Measurements from ENCODE around the gene PABPC3.

Gene PABPC3

GRCh38 chr13:25130944-25131343 lies 35.0 kb downstream of the PABPC3 start:
- no peak for TF ChIP-seq CTCF (IDR thresholded peaks at IDR 0.05; ENCODE audit: insufficient read depth, low read length, poor library complexity, severe bottlenecking)
- TF ChIP-seq EZH2phosphoT487 (conservative IDR thresholded peaks at IDR 0.05; ENCODE audit: low read length) = no peak
- H2AFZ ChIP-seq (ENCODE audit: low read depth, low read length, severe bottlenecking) = no peak overlapping the region
- no peaks in the 10 kb centered on the region for H3K79me2 ChIP-seq (ENCODE audit: insufficient read depth, low read length)
- H4K20me1 ChIP-seq (ENCODE audit: low read depth, low read length) = no peaks in the 10 kb centered on the region
- H3K9me3 ChIP-seq (ENCODE audit: insufficient read depth, low read length) = no peaks in the 10 kb centered on the region
- H3K27ac ChIP-seq (ENCODE audit: low read depth, low read length) = no peak overlapping the region
- no peak overlapping the region for H3K4me3 ChIP-seq (ENCODE audit: insufficient read depth, low read length, poor library complexity, severe bottlenecking)
- no peaks in the 10 kb centered on the region for H3K9me2 ChIP-seq (replicated peaks; ENCODE audit: insufficient read depth, low read length)
- no peaks in the 10 kb centered on the region for H3F3A ChIP-seq (ENCODE audit: insufficient read depth)
- no peaks in the 10 kb centered on the region for H3K36me3 ChIP-seq (ENCODE audit: low read length)
- H3K4me2 ChIP-seq (ENCODE audit: low read depth, low read length, poor library complexity, severe bottlenecking) = no peak overlapping the region
- no peak overlapping the region for H3K9ac ChIP-seq (ENCODE audit: low read length)
- no peaks in the 10 kb centered on the region for H3K27me3 ChIP-seq (ENCODE audit: low read length)

GRCh38 chr13:25131881-25132420 lies 36.0 kb downstream of the PABPC3 start:
- no peaks in the 10 kb centered on the region for H3K79me2 ChIP-seq (ENCODE audit: insufficient read depth, low read length)
- no peaks in the 10 kb centered on the region for H3K9me2 ChIP-seq (replicated peaks; ENCODE audit: insufficient read depth, low read length)
- no peak overlapping the region for H3K4me3 ChIP-seq (ENCODE audit: insufficient read depth, low read length, poor library complexity, severe bottlenecking)
- no peaks in the 10 kb centered on the region for H3K27me3 ChIP-seq (ENCODE audit: low read length)
- H3K4me2 ChIP-seq (ENCODE audit: low read depth, low read length, poor library complexity, severe bottlenecking) = no peak overlapping the region
- no peak for TF ChIP-seq CTCF (IDR thresholded peaks at IDR 0.05; ENCODE audit: insufficient read depth, low read length, poor library complexity, severe bottlenecking)
- TF ChIP-seq EZH2phosphoT487 (conservative IDR thresholded peaks at IDR 0.05; ENCODE audit: low read length) = no peak
- H4K20me1 ChIP-seq (ENCODE audit: low read depth, low read length) = no peaks in the 10 kb centered on the region
- H3K9ac ChIP-seq (ENCODE audit: low read length) = no peak overlapping the region
- no peaks in the 10 kb centered on the region for H3F3A ChIP-seq (ENCODE audit: insufficient read depth)
- no peaks in the 10 kb centered on the region for H3K36me3 ChIP-seq (ENCODE audit: low read length)
- no peaks in the 10 kb centered on the region for H3K9me3 ChIP-seq (ENCODE audit: insufficient read depth, low read length)
- H2AFZ ChIP-seq (ENCODE audit: low read depth, low read length, severe bottlenecking) = no peak overlapping the region
- no peak overlapping the region for H3K27ac ChIP-seq (ENCODE audit: low read depth, low read length)

- H3K79me2 ChIP-seq (ENCODE audit: insufficient read depth, low read length) = no peaks in the 10 kb centered on the region
- H3K9me3 ChIP-seq (ENCODE audit: insufficient read depth, low read length) = no peaks in the 10 kb centered on the region
- no peaks in the 10 kb centered on the region for H3K27me3 ChIP-seq (ENCODE audit: low read length)
- H4K20me1 ChIP-seq (ENCODE audit: low read depth, low read length) = no peaks in the 10 kb centered on the region
- no peak overlapping the region for H3K4me2 ChIP-seq (ENCODE audit: low read depth, low read length, poor library complexity, severe bottlenecking)
- H2AFZ ChIP-seq (ENCODE audit: low read depth, low read length, severe bottlenecking) = no peak overlapping the region
- TF ChIP-seq EZH2phosphoT487 (conservative IDR thresholded peaks at IDR 0.05; ENCODE audit: low read length) (no peak), CTCF (IDR thresholded peaks at IDR 0.05; ENCODE audit: insufficient read depth, low read length, poor library complexity, severe bottlenecking) (no peak)
- no peaks in the 10 kb centered on the region for H3F3A ChIP-seq (ENCODE audit: insufficient read depth)
- H3K9ac ChIP-seq (ENCODE audit: low read length) = no peak overlapping the region
- H3K4me3 ChIP-seq (ENCODE audit: insufficient read depth, low read length, poor library complexity, severe bottlenecking) = no peak overlapping the region
- H3K27ac ChIP-seq (ENCODE audit: low read depth, low read length) = no peak overlapping the region
- H3K9me2 ChIP-seq (replicated peaks; ENCODE audit: insufficient read depth, low read length) = no peaks in the 10 kb centered on the region
- H3K36me3 ChIP-seq (ENCODE audit: low read length) = no peaks in the 10 kb centered on the region
Measured at GRCh38 chr13:25132751-25133390, 36.9 kb downstream of the PABPC3 start.
